Adipocyte (in vitro differentiated cells): Measurements from ENCODE around the gene CSRNP3.
A peak's percentile ranks its signal among the peaks of the same experiment; 100 is the strongest.

Experiments
- DNase-seq: peaks from one replicate; pipeline ENCODE4 v3.0.0-alpha.2; 2015; ENCODE audit warnings: low read depth
- H3K27me3 ChIP-seq: replicated peaks from 2 replicates; pipeline ENCODE4 v1.7.0; 2013; ENCODE audit warnings: mild to moderate bottlenecking, low read length, moderate library complexity; ENCODE audit not compliant: control insufficient read depth, insufficient read depth
- H3K36me3 ChIP-seq: 2 replicates; pipeline ENCODE4 v1.7.0; 2013; ENCODE audit warnings: low read length, mild to moderate bottlenecking, moderate library complexity; ENCODE audit not compliant: control insufficient read depth, insufficient read depth, severe bottlenecking
- H3K4me1 ChIP-seq: 2 replicates; pipeline ENCODE4 v1.7.0; 2013; ENCODE audit warnings: mild to moderate bottlenecking, low read length, moderate library complexity; ENCODE audit not compliant: control insufficient read depth, insufficient read depth
- H3K4me3 ChIP-seq: 2 replicates; pipeline ENCODE4 v1.7.0; 2013; ENCODE audit warnings: mild to moderate bottlenecking, low read length, moderate library complexity
- H3K9ac ChIP-seq: 2 replicates; pipeline ENCODE4 v1.7.0; 2013; ENCODE audit warnings: mild to moderate bottlenecking, low read length, moderate library complexity
- H3K9me3 ChIP-seq: 2 replicates; pipeline ENCODE4 v1.7.0; 2013; ENCODE audit warnings: mild to moderate bottlenecking, low read length, moderate library complexity; ENCODE audit not compliant: control insufficient read depth

Gene CSRNP3

GRCh38 chr2:165594231-165594934, 124.9 kb downstream of the CSRNP3 start:
- Histone ChIP-seq H3K9ac (no peak overlapping the region), H3K9me3 (no peaks in the 10 kb centered on the region), H3K36me3 (no peaks in the 10 kb centered on the region), H3K4me1 (peaks cover 3% of the 10 kb centered on the region), H3K27me3 (no peaks in the 10 kb centered on the region), H3K4me3 (no peak overlapping the region)
- DNase-seq = no peak

DNA sequence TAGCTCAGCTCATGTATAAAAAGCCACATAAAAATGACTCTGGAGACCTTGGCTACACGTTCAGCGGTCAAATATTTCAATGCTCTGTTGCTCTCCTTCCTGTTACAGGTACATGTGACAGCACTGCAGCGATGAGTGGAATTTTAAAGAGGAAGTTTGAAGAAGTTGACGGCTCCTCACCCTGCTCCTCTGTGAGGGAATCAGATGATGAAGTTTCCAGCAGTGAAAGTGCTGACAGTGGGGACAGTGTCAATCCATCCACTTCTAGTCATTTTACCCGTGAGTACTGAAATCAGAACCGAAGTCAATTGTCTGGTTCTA, 125.4 kb downstream of the CSRNP3 start:
- H3K36me3 ChIP-seq = no peaks in the 10 kb centered on the region
- H3K9ac ChIP-seq = no peak overlapping the region
- no peaks in the 10 kb centered on the region for H3K9me3 ChIP-seq
- H3K4me1 ChIP-seq = peaks cover 3% of the 10 kb centered on the region
- H3K27me3 ChIP-seq = no peaks in the 10 kb centered on the region
- no peak overlapping the region for H3K4me3 ChIP-seq
- no peak for DNase-seq

GRCh38 chr2:165596788-165597187, 127.3 kb downstream of the CSRNP3 start:
- no peak for DNase-seq
- Histone ChIP-seq H3K36me3 (no peaks in the 10 kb centered on the region), H3K9ac (no peak overlapping the region)

GRCh38 chr2:165601065-165601830, 131.8 kb downstream of the CSRNP3 start:
- no peak for DNase-seq
- Histone ChIP-seq H3K36me3 (no peaks in the 10 kb centered on the region), H3K4me1 (peaks cover 13% of the 10 kb centered on the region), H3K27me3 (no peaks in the 10 kb centered on the region), H3K4me3 (no peak overlapping the region), H3K9ac (no peak overlapping the region), H3K9me3 (no peaks in the 10 kb centered on the region)

More at GRCh38 chr2:165596788-165597187, 127.3 kb downstream of the CSRNP3 start:
- Histone ChIP-seq H3K27me3 (no peaks in the 10 kb centered on the region), H3K4me3 (no peak overlapping the region), H3K4me1 (peaks cover 11% of the 10 kb centered on the region), H3K9me3 (no peaks in the 10 kb centered on the region)

DNA sequence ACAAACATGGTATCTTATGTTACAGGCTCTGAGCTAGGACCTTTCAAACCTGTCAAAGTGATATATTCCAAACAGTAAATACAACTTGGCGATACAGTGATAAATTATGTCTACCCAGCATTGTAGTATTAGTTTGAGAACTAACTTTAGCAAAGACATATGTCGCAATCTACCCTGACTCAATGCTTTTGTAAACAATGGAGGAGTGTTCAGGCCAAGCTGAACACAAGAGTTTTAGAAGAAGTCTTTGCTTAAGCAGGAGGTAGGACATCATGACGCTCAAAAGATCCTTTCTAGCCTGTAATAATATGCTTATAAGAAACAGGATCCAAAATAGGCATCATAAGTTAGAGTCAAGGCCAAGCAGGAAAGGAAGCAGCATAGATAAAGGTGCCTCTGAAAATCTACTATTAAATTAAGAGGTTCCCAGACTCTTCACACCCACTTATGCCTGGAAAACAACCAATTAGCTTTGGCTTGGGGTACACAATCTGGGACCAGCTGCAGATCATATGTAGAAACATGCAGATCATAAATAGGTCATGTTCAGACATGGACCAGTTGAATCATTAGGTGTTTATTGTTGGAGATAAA, 132.5 kb downstream of the CSRNP3 start:
- peaks cover 13% of the 10 kb centered on the region for H3K4me1 ChIP-seq
- no peaks in the 10 kb centered on the region for H3K27me3 ChIP-seq
- no peaks in the 10 kb centered on the region for H3K36me3 ChIP-seq
- no peak overlapping the region for H3K4me3 ChIP-seq
- H3K9ac ChIP-seq = no peak overlapping the region
- DNase-seq = peak; percentile 89
- H3K9me3 ChIP-seq = no peaks in the 10 kb centered on the region

DNA sequence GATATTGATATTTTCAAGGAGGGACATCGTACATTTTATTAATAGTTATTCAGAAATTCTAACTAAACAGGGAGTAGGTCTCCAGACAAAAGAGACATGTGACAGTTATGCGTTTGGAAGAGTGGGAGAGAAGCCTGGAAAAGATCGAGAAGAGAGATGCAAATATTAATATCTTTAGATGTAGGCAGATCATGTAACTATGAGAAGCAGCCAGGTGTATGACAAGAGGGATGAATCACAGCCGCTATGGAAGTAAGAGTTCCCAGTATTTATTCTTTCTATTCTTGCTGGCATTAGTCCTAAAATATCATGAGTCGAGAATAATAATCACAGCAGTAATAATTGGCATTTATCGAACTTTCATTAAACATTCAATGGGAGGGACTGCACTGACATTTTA, 140.2 kb downstream of the CSRNP3 start:
- no peaks in the 10 kb centered on the region for H3K27me3 ChIP-seq
- no peak overlapping the region for H3K9ac ChIP-seq
- no peaks in the 10 kb centered on the region for H3K36me3 ChIP-seq
- H3K4me1 ChIP-seq = no peaks in the 10 kb centered on the region
- no peak overlapping the region for H3K4me3 ChIP-seq
- DNase-seq = no peak
- H3K9me3 ChIP-seq = no peaks in the 10 kb centered on the region

DNA sequence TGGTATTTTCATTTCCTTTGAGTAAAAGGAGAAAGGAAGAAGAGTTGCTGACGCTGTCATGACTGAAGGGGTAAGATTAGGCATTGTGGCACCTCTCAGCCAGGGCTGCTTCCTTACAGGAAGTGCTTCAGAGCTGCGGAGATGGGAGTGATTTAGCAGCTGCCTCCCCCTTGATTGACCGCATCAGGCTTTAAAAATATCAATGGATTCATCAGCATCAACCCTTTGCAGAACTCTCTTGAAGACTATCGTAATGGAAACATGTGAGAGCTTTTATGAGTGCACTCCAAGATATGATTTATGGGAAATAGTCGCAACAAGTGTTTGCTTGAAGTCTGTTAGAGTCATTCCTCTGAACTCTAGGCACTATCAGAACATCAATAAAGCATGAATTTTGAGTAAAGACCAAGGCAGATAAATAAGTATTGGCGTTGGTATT, 141.1 kb downstream of the CSRNP3 start:
- no peak overlapping the region for H3K9ac ChIP-seq
- no peak for DNase-seq
- H3K4me1 ChIP-seq = no peaks in the 10 kb centered on the region
- no peak overlapping the region for H3K4me3 ChIP-seq
- no peaks in the 10 kb centered on the region for H3K9me3 ChIP-seq
- no peaks in the 10 kb centered on the region for H3K36me3 ChIP-seq
- H3K27me3 ChIP-seq = no peaks in the 10 kb centered on the region

DNA sequence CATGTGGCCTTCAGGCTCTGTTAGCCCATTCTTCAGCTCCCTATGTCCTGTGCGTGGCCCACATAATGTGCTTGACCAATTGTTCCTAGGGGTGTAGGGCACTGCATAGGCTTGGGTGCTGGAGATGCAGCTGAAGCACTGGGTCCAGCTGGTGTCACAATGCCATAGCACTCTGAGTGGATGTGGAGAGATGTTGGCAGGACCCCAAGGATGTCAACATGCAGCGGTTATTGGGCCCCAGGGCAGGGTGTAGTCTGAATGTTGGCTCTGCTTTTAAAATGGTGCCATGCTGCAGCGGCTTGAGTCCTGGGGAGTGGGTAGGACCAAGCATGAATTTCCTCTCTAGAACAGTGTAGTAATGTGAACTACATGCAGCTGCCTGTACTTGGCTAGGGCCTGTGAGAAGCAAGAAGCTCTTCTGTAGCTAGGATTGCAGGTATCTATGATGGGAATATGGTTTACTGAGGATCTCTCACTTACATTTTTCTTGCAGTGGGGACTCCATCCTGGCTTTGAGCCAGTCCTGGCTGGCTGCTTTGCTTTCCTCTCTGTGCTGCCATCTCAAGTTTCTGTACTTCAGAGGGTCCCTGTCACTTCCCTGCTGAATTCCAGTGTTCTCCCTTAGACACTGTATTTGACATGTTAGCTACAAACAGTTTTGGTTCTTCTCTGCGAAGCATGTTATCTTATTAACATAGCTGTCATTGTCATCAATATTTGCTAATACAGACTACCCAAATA, 148.4 kb downstream of the CSRNP3 start:
- peaks cover 7% of the 10 kb centered on the region for H3K9me3 ChIP-seq
- H3K36me3 ChIP-seq = no peaks in the 10 kb centered on the region
- H3K4me1 ChIP-seq = peaks cover 8% of the 10 kb centered on the region
- DNase-seq = no peak
- H3K9ac ChIP-seq = no peak overlapping the region
- H3K4me3 ChIP-seq = no peak overlapping the region
- no peaks in the 10 kb centered on the region for H3K27me3 ChIP-seq

DNA sequence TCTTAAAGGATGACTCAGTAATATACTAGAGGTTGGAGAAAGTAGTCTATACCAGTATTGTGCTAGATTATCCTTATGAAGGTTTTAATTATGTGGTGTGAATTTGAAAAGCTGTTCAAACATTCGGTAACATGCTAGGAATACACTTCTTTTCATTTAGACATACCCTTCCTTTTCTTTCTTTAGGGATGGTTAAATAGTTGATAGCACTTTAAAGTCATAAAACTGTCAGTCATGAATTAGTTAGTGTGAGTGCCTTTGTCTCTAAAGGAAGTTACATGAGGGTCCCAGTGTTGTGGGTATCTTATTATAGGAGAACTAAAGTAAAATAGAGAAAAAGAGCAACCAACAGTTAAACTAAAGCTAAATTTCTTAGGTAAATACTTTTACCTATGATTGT, 149.3 kb downstream of the CSRNP3 start:
- no peaks in the 10 kb centered on the region for H3K36me3 ChIP-seq
- DNase-seq = no peak
- H3K9me3 ChIP-seq = peaks cover 7% of the 10 kb centered on the region
- H3K4me3 ChIP-seq = no peak overlapping the region
- H3K9ac ChIP-seq = no peak overlapping the region
- H3K4me1 ChIP-seq = peaks cover 8% of the 10 kb centered on the region
- no peaks in the 10 kb centered on the region for H3K27me3 ChIP-seq

GRCh38 chr2:165621086-165621560, 151.6 kb downstream of the CSRNP3 start:
- peak; percentile 83 for DNase-seq
- H3K4me1 ChIP-seq = peaks cover 8% of the 10 kb centered on the region
- peak overlapping the region; percentile 15 for H3K4me3 ChIP-seq

GRCh38 chr2:165623161-165623560, 153.7 kb downstream of the CSRNP3 start:
- H3K27me3 ChIP-seq = no peaks in the 10 kb centered on the region
- H3K9ac ChIP-seq = no peak overlapping the region
- H3K9me3 ChIP-seq = no peaks in the 10 kb centered on the region
- peaks cover 8% of the 10 kb centered on the region for H3K4me1 ChIP-seq
- no peak overlapping the region for H3K4me3 ChIP-seq
- DNase-seq = no peak
- no peaks in the 10 kb centered on the region for H3K36me3 ChIP-seq

More at GRCh38 chr2:165621086-165621560, 151.6 kb downstream of the CSRNP3 start:
- no peaks in the 10 kb centered on the region for H3K36me3 ChIP-seq
- H3K9ac ChIP-seq = no peak overlapping the region
- peaks cover 3% of the 10 kb centered on the region for H3K9me3 ChIP-seq
- no peaks in the 10 kb centered on the region for H3K27me3 ChIP-seq
